Endodermal cell (in vitro differentiated cells): ENCODE measurements around the gene ADAMTS12. TPM values are rescaled to one million over a fixed set of nuclear protein-coding genes. Genes with fewer than 3 reads are reported as not detected.

Experiments
- DNase-seq: peaks from one replicate; pipeline ENCODE4 v3.0.0-alpha.2; 2017
- H3K27ac ChIP-seq: 2 replicates; pipeline ENCODE4 v1.5.1; 2013; ENCODE audit warnings: mild to moderate bottlenecking, low read depth, low read length, moderate library complexity
- H3K27me3 ChIP-seq: 2 replicates; pipeline ENCODE4 v1.6.1; 2013; ENCODE audit warnings: mild to moderate bottlenecking, low read length, moderate library complexity; ENCODE audit not compliant: insufficient read depth, control insufficient read depth, poor library complexity, severe bottlenecking
- H3K36me3 ChIP-seq: 2 replicates; pipeline ENCODE4 v1.7.0; 2013; ENCODE audit warnings: mild to moderate bottlenecking, low read length, moderate library complexity; ENCODE audit not compliant: control insufficient read depth, insufficient read depth
- H3K4me1 ChIP-seq: one replicate; pipeline ENCODE4 v1.7.0; 2013; ENCODE audit warnings: low read length; ENCODE audit not compliant: control insufficient read depth, insufficient read depth
- H3K4me3 ChIP-seq: 2 replicates; pipeline ENCODE4 v1.5.1; 2013; ENCODE audit warnings: mild to moderate bottlenecking, low read length, moderate library complexity
- H3K9ac ChIP-seq: 2 replicates; pipeline ENCODE4 v1.6.1; 2013; ENCODE audit warnings: mild to moderate bottlenecking, low read length, moderate library complexity; ENCODE audit not compliant: poor library complexity, severe bottlenecking; ENCODE audit errors: extremely low read depth
- H3K9me3 ChIP-seq: 2 replicates; pipeline ENCODE4 v1.6.1; 2013; ENCODE audit warnings: mild to moderate bottlenecking, low read length, moderate library complexity; ENCODE audit not compliant: control insufficient read depth
- H3K27ac Mint-ChIP-seq: 2 replicates; pipeline ENCODE4 v1.8.0; 2020; ENCODE audit warnings: mixed read lengths
- H3K27me3 Mint-ChIP-seq: 2 replicates; pipeline ENCODE4 v1.8.0; 2021; ENCODE audit warnings: mild to moderate bottlenecking, mixed read lengths; ENCODE audit not compliant: insufficient read depth
- H3K36me3 Mint-ChIP-seq: 2 replicates; pipeline ENCODE4 v1.8.0; 2020; ENCODE audit warnings: low read depth, mixed read lengths
- H3K4me1 Mint-ChIP-seq: 2 replicates; pipeline ENCODE4 v1.8.0; 2020; ENCODE audit warnings: mixed read lengths
- H3K4me3 Mint-ChIP-seq: 2 replicates; pipeline ENCODE4 v1.8.0; 2020; ENCODE audit warnings: mild to moderate bottlenecking, moderate library complexity, mixed read lengths
- H3K9me3 Mint-ChIP-seq: 2 replicates; pipeline ENCODE4 v1.8.0; 2020; ENCODE audit warnings: mild to moderate bottlenecking, mixed read lengths
- WGBS, 2 experiments: methylation state at CpG; one replicate each; pipeline versions ENCODE4 v1.1.5 to v1.1.7; 2013; ENCODE audit warnings: missing lambda C conversion rate in 2 of 2, mixed read lengths in 1 of 2; ENCODE audit not compliant: insufficient coverage in 1 of 2, insufficient read length in 1 of 2; 5-methylcytosine and 5-hydroxymethylcytosine counted together
- total RNA-seq, 2 donors: library from RNA; stranded (reverse); fragmentation: NEBNext Ultra II Directional in 1 of 2; extraction: Animal tissue kit (Norgen Biotek cat#: 25700) in 1 of 2; gene quantifications; 2 replicates in 1 of 2; 3 replicates in 1 of 2; pipeline ENCODE4 v1.2.1, GENCODE V29; 2021
- TF ChIP-seq, protein P1 (sequence below): fragments of 200-600 bp; sonication (generic); conservative IDR thresholded peaks from 2 replicates; pipeline ENCODE4 v1.5.0; 2021; ENCODE audit warnings: antibody characterized with exemption, mild to moderate bottlenecking

The ADAMTS12 gene
- total RNA-seq, 2 donors from 2014 or later, result 80.2 to 123 TPM

DNA sequence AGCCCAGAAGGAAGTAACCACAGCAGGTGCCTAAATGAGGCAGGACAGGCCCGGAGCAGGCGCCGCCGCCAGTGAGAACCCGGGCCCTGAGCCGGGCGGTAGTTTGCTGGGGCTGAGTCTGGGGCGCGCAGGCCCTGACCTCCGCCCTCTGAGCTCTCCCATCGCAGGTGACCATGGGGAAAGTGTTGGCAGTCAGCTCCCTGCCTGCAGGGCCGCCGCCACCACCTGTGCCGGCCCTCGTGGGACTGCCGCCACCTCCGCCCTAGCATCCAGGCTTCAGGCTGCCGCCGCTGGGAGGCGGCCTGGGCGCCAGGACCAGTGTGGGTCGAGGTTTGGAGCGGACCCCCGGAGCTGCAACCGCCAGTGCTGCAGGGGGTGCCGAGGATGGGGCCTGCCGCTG is 389.9 kb downstream of the ADAMTS12 start:
- no peaks in the 10 kb centered on the region for H3K9me3 Mint-ChIP-seq

GRCh38 chr5:33501260-33501659 is 390.5 kb downstream of the ADAMTS12 start:
- Histone ChIP-seq H3K27ac (no peak overlapping the region), H3K27me3 (no peaks in the 10 kb centered on the region), H3K9me3 (no peaks in the 10 kb centered on the region), H3K4me1 (no peaks in the 10 kb centered on the region), H3K36me3 (no peaks in the 10 kb centered on the region), H3K9ac (no peak overlapping the region), H3K4me3 (no peak overlapping the region)
- 88 to 100% methylated on average over 4 of the region's 4 CpGs for WGBS, 2 experiments
- H3K4me1 Mint-ChIP-seq, result peaks cover 4% of the 10 kb centered on the region
- TF ChIP-seq, protein P1, sequence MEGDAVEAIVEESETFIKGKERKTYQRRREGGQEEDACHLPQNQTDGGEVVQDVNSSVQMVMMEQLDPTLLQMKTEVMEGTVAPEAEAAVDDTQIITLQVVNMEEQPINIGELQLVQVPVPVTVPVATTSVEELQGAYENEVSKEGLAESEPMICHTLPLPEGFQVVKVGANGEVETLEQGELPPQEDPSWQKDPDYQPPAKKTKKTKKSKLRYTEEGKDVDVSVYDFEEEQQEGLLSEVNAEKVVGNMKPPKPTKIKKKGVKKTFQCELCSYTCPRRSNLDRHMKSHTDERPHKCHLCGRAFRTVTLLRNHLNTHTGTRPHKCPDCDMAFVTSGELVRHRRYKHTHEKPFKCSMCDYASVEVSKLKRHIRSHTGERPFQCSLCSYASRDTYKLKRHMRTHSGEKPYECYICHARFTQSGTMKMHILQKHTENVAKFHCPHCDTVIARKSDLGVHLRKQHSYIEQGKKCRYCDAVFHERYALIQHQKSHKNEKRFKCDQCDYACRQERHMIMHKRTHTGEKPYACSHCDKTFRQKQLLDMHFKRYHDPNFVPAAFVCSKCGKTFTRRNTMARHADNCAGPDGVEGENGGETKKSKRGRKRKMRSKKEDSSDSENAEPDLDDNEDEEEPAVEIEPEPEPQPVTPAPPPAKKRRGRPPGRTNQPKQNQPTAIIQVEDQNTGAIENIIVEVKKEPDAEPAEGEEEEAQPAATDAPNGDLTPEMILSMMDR, result no peak
- H3K9me3 Mint-ChIP-seq, result no peaks in the 10 kb centered on the region
- H3K4me3 Mint-ChIP-seq, result no peak overlapping the region
- H3K27me3 Mint-ChIP-seq, result no peaks in the 10 kb centered on the region
- no peak overlapping the region for H3K27ac Mint-ChIP-seq
- DNase-seq, result no peak
- no peaks in the 10 kb centered on the region for H3K36me3 Mint-ChIP-seq

More for the DNA sequence above, 389.9 kb downstream of the ADAMTS12 start:
- Mint-ChIP-seq H3K4me3 (no peak overlapping the region), H3K27me3 (no peaks in the 10 kb centered on the region), H3K4me1 (peaks cover 4% of the 10 kb centered on the region), H3K36me3 (no peaks in the 10 kb centered on the region), H3K27ac (no peak overlapping the region)
- Histone ChIP-seq H3K4me1 (no peaks in the 10 kb centered on the region), H3K27ac (no peak overlapping the region), H3K9ac (no peak overlapping the region), H3K36me3 (no peaks in the 10 kb centered on the region), H3K9me3 (peaks cover 5% of the 10 kb centered on the region), H3K27me3 (no peaks in the 10 kb centered on the region), H3K4me3 (no peak overlapping the region)
- TF ChIP-seq, protein P1, result no peak
- no peak for DNase-seq
- 95% methylated on average over 11 to 27 of the region's 27 CpGs for WGBS, 2 experiments

DNA sequence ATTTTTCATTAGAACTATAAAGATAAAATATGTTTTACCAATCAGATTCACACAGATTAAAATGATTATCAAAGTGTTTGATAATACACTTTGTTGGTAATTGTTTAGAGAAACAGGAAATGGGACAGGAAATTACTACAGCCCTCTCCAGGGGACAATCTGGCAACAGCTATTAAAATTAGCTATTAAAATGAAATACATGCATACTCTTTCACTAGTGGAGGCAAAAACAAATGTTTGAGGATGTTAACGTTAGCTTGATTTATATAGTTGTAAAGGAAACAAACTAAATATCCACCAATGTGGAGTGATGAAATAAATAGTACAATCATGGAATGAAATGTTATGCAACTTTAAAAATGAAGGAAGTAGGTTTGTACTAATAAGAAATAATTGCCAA is 397.3 kb downstream of the ADAMTS12 start:
- H3K27me3 ChIP-seq, result no peaks in the 10 kb centered on the region
- Mint-ChIP-seq H3K4me3 (no peak overlapping the region), H3K4me1 (peaks cover 14% of the 10 kb centered on the region), H3K9me3 (peaks cover 4% of the 10 kb centered on the region), H3K27me3 (no peaks in the 10 kb centered on the region), H3K36me3 (no peaks in the 10 kb centered on the region), H3K27ac (no peak overlapping the region)
- H3K9ac ChIP-seq, result no peak overlapping the region
- no peak overlapping the region for H3K4me3 ChIP-seq
- H3K4me1 ChIP-seq, result no peaks in the 10 kb centered on the region
- no peak for DNase-seq
- peaks cover 7% of the 10 kb centered on the region for H3K9me3 ChIP-seq
- TF ChIP-seq, protein P1, result no peak
- no peak overlapping the region for H3K27ac ChIP-seq
- H3K36me3 ChIP-seq, result no peaks in the 10 kb centered on the region
- WGBS, 2 experiments, result 100% methylated on average over 1 of the region's 1 CpG; no CpG with 5 or more reads in 1 of the 2 experiments
